HG02840 (cell line): ENCODE measurements around the gene RAD23A.
"Not testable (repeated sequence)": the region's sequence is repeated elsewhere in the genome, so short reads cannot be mapped to it uniquely, and the experiment has no call there.

Experiments used
- ATAC-seq: cut with Tn5 transposase; IDR thresholded peaks from one replicate; pipeline ENCODE4 v1.9.1; 2021; ENCODE audit warnings: mild to moderate bottlenecking, moderate library complexity, moderate number of reproducible peaks; ENCODE audit not compliant: unreplicated experiment, low FRiP score

Gene RAD23A

DNA sequence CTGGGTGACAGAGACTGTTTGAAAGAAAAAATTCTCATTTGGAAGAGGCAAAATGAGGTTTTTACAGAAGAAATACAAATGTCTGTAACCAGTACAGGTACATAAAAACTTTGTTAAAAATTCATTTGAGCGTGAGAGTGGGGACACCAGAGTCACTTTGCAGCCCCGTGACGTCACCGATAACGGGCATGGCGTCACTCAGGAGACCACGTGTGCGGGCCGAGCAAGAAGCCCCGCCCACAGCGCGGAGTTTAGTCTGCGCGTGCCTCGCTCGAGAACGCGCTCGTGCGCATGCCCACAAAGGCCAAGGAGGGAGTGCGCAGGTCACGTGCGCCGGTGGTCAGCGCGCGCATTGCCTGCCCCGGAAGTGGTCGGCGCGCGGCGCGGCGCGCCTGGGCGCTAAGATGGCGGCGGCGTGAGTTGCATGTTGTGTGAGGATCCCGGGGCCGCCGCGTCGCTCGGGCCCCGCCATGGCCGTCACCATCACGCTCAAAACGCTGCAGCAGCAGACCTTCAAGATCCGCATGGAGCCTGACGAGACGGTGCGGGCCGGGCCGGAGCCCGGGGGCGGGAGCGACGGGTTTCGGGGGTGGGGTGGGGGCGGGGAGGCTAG is at the start of gene RAD23A:
Gene RAD23A, plus strand, starts transcription at position 384 of the 613 bp plus-strand sequence. Its CDS starts 87 bp downstream, at position 471.
- peak; percentile 89 for ATAC-seq

- ATAC-seq, result no peak
These were observed 49.2 kb upstream of the RAD23A start for GRCh38 chr19:12896460-12896859.

DNA sequence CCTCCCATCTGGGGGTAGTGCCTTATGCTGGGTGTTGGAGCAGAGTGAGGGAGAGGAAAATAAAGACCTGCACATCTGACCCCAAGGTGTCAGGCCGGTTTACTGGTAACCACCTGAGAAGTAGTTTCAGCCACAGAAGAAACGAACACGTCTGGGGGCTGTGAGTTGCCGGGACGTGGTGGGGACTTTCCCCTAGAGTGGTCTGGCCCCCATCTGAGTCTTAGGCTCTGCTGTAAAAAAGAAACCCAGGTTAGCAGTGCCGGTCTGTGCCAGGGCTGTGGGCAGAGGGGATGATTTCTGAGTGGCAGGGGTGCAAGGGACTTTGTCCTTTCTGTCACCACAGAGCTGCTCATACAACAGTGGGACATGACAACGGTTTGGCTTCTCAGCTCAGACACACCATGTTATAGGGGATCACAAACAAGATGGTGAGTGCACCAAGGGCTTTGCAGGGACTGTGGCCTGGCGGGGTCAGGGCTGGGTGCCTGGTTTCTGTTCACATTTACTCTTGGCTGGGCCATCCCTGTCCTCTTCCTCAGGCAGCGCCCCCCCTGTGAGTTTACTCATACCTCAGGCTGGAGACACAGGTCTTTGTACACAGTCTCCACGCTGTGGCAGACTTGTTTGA is 45.7 kb upstream of the RAD23A start:
- no peak for ATAC-seq

- ATAC-seq, result no peak
These were observed 38.5 kb upstream of the RAD23A start for GRCh38 chr19:12907166-12907565.

DNA sequence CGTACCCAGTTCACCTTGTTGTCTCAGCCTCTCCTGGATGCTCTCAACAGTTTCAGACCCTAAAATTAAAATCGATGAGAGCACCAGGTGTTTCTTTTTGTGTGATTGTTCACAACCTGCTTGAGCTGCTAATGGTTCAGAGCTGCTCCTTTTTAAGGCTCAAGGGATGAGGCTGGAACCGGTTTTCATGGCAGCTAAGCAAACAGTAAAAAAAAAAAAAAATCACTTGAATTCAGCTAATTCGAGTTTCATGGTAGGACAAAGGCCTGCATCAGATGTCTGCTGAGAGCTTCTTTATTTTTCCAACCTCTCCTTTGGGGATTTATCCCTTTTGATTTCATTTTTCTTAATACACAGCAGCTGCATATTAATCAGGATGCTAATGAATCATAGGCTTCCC is 33.1 kb upstream of the RAD23A start:
- ATAC-seq, result no peak

DNA sequence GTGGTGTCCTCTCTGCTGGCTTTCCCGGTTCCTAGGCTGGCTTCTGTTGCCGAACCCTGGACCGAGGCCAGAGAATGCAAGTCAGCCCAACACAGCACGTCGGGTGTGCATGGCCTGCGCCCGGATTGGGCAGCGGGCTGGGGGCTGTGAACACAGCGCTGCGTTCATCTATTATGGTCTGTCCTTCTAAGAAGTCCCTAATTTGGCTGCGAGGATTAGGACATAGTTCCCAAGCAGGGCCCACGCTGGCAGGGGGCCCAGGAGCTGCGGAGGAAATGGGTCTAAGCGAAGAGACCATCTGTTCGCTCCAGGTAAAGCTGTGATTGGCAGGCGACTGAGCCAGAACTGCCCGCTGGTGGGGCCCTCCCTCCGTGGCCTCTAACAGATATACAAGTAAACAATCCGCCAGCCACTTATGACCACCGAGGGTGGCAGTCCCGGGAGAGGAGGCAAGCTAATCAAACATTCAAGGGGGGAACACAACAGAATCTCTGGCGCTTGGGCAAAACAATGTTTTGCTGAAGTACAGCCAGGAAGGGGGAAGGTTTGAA is 32.6 kb upstream of the RAD23A start:
- no peak for ATAC-seq

DNA sequence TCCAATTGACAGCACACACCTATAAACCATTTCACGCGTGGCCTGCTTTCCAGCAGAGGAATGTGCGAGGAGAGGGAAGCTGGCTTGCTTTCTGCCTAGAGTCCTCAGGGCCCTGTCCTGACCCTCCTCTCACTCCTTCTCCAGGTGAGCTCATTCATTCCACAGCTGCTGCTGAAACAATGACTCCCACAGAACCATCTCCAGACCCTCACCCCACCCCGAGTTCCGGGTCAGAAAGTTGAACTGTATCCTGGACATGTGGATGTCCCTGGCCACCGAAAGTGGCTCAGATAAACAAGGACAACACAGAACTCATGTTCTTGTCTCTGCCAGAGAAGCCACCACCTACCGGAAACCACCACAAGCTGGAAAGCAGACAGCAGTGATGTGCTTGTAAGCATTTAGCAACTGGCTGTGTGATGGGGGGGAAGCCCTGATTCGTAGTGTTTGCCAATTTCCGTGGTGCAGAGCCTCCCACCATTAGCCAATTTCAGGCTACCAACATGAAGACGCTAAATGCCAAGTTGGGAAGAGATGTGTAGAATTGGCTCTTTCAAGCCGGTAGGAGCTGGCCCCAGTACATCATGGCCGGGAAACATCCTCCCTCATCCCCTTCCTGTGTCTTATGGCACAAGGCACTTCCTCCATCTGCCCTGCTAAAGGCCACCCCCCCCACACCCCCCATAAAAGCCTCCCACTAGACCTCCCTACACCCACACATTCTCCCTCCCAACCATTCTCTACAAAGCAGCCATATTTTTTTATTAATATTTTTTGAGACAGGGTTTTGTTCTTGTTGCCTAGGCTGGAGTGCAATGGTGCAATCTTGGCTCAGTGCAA is 31.6 kb upstream of the RAD23A start:
- no peak for ATAC-seq

- ATAC-seq, result not testable (repeated sequence)
These were observed 29.8 kb upstream of the RAD23A start for GRCh38 chr19:12915860-12916259.

DNA sequence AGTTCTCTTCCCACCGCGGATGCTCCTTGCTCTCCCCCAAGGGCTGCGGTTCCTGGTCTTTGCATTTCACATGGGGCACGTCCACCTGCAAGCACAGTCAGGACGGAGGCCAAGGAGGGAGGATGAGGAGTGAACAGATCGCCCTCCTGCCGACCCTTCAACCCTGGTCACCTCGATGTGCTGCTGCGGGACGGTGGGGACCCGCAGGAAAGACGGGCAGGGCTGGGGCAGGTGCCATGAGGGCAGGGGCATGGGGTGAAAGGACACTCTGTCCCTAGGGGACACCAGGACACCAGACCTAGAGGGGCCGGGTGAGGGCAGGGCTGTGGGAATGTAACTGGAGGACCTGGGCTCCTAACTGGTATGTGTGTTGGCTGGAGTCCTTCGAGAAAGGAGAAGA is 27.4 kb upstream of the RAD23A start:
- ATAC-seq, result no peak

DNA sequence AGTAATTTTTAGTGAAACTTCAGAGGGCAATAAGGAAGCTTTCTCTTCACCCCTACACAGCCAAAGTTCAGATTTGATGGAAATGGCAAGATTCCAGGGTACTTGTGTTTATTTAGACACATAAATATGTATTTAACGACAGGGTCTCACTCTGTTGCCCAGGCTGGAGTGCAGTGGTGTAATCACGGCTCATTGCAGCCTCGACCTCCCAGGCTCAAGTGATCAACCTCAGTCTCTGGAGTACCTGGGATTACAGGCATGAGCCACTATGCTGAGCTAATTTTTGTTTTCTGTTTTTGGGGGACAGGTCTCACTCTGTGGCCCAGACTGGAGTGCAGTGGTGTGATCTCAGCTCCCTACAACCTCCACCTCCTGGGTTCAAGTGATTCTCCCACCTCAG is 24.6 kb upstream of the RAD23A start:
- no peak for ATAC-seq

DNA sequence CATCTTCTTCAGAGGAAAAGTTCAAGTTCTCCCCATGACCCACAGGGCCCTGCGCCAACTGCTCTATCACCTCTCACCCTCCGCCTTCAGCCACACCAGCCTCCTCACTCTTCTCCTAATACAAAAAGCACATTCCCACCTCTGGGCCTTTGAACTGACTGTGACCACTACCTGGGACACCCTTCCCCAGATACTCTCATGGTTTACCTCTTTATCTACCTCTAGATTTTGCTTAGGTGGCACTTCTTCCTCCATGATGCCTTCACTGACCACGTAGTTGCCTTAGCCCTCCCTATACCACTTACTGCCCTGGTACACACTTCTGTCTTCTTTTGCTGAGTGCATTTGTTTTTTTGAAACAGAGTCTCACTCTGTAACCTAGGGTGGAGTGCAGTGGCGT is 22.7 kb upstream of the RAD23A start:
- no peak for ATAC-seq

- ATAC-seq, result no peak
These were observed 20.9 kb upstream of the RAD23A start for GRCh38 chr19:12924621-12925310.

DNA sequence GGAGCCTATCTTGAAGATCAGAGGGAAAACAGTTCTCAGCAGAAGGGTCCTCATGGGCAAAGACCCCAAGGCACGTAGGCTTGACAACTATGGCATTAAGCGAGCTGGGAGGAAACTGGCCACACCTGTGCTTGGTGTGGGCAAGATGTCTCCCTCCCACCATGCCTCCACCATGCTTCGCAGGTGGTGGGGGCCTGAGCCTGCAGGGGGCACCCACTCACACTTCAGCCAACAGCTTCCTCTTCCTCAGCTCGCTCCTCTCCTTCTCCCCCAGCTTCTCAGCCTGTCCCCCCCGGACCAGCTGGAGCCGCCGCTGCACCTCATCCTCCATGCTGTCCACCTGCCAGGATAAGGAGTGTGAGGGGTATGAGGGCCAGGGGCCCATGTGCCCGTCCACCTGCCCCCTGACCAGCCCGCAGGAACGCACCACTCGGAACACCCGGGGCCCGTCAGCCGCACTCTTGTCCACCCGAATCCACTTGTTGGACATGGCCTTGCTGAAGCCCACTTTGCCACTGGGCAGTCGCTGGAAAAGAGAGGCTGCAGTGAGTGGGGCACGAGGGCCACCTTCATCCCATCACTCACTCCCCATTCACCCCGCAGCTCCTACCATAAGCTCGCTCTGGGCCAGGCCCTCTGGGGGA is 15.5 kb upstream of the RAD23A start:
- ATAC-seq, result no peak

GRCh38 chr19:12932392-12933286 is 13.0 kb upstream of the RAD23A start:
- ATAC-seq, result no peak

GRCh38 chr19:12933287-12934072 is 12.2 kb upstream of the RAD23A start, which contains the start of gene FARSA:
TSS of gene FARSA (minus strand) at chr19:12933711. CDS start at chr19:12933696, 15 bp downstream.
- ATAC-seq, result no peak

- ATAC-seq, result no peak
These were observed 10.6 kb upstream of the RAD23A start for GRCh38 chr19:12935071-12935470.

DNA sequence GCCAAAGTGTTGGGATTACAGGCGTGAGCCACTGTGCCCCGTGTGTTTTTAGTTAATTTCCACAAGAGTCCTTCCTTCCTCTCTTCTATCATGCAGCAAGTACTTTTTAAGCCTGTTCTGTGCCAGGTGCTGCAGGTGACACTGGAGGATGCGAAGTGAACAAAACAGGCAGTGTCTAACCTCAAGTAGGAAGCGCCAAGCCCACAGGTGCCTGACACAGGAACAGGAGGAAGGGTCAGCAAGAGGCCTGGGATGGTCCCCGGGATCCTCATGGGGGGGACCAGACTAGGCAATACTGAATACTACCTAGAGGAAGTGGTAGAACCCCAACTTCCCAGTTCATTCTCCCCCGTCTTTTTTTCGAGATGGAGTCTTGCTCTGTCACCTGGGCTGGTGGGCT is 9.1 kb upstream of the RAD23A start:
- no peak for ATAC-seq
